HG02970 (cell line): ENCODE measurements around the gene ZNF184.

ENCODE experiments used
- ATAC-seq: cut with Tn5 transposase; IDR thresholded peaks from one replicate; pipeline ENCODE4 v1.9.1; 2021; ENCODE audit warnings: mild to moderate bottlenecking, moderate library complexity, moderate number of reproducible peaks; ENCODE audit not compliant: unreplicated experiment, low FRiP score

Gene ZNF184

GRCh38 chr6:27479319-27480182, 6.6 kb upstream of the ZNF184 start:
- ATAC-seq: peak; percentile 53

- peak; percentile 46 for ATAC-seq
Measured at GRCh38 chr6:27478706-27479318, 5.9 kb upstream of the ZNF184 start.

- peak; percentile 19 for ATAC-seq
Measured at GRCh38 chr6:27478141-27478705, 5.3 kb upstream of the ZNF184 start.

GRCh38 chr6:27477318-27478013, 4.6 kb upstream of the ZNF184 start:
- ATAC-seq: no peak

- ATAC-seq: no peak
Measured at GRCh38 chr6:27476090-27476489, 3.2 kb upstream of the ZNF184 start.

- ATAC-seq: no peak
Measured at GRCh38 chr6:27474672-27475071, 1.8 kb upstream of the ZNF184 start.

- no peak for ATAC-seq
Measured at GRCh38 chr6:27474172-27474465, 1.2 kb upstream of the ZNF184 start.

GRCh38 chr6:27472182-27472616, 706 bp downstream of the ZNF184 start:
- ATAC-seq: peak; percentile 18

- ATAC-seq: no peak
Measured at GRCh38 chr6:27471365-27472115, 1.4 kb downstream of the ZNF184 start.

GRCh38 chr6:27470023-27470422, 2.9 kb downstream of the ZNF184 start:
- no peak for ATAC-seq

- ATAC-seq: no peak
Measured at GRCh38 chr6:27468334-27468733, 4.6 kb downstream of the ZNF184 start.

GRCh38 chr6:27452496-27452897, 20.4 kb downstream of the ZNF184 start:
- ATAC-seq: no peak

- ATAC-seq: no peak
Measured at GRCh38 chr6:27451660-27452390, 21.1 kb downstream of the ZNF184 start.

GRCh38 chr6:27448456-27448855, 24.4 kb downstream of the ZNF184 start:
- no peak for ATAC-seq

GRCh38 chr6:27442932-27443331, 30.0 kb downstream of the ZNF184 start:
- no peak for ATAC-seq

GRCh38 chr6:27441001-27441400, 31.9 kb downstream of the ZNF184 start:
- ATAC-seq: no peak

- no peak for ATAC-seq
Measured at GRCh38 chr6:27439371-27439770, 33.5 kb downstream of the ZNF184 start.

- ATAC-seq: no peak
Measured at GRCh38 chr6:27433714-27434113, 39.2 kb downstream of the ZNF184 start.

- ATAC-seq: no peak
Measured at GRCh38 chr6:27428966-27429365, 43.9 kb downstream of the ZNF184 start.

- ATAC-seq: no peak
Measured at GRCh38 chr6:27428502-27428901, 44.4 kb downstream of the ZNF184 start.
